Body of pancreas (tissue), 4 donors: ENCODE results near the gene ROR1. TPM values are rescaled to one million over a fixed set of nuclear protein-coding genes. Genes with fewer than 3 reads are reported as not detected.

ENCODE experiments used
- ATAC-seq: fragments of 150-250 bp; one replicate; pipeline ENCODE4 v1.9.1; 2016
- DNase-seq, 4 donors: peaks; one replicate each; pipeline ENCODE4 v3.0.0-alpha.2; 2019
- H3K27ac ChIP-seq, 4 donors: fragments of 200-600 bp; sonication (generic); 1 replicate in 3 of 4; 2 replicates in 1 of 4; pipeline versions ENCODE4 v1.5.1 to v1.6.1; 2016 to 2019; ENCODE audit warnings: mild to moderate bottlenecking in 1 of 4, mixed read lengths in 1 of 4, moderate library complexity in 1 of 4
- H3K27me3 ChIP-seq, 2 donors: fragments of 200-600 bp; sonication (generic); one replicate each; pipeline ENCODE4 v1.6.0; 2016; ENCODE audit warnings: mild to moderate bottlenecking in 1 of 2
- H3K36me3 ChIP-seq, 2 donors: fragments of 200-600 bp; sonication (generic); replicated peaks in 1 of 2; 2 replicates each; pipeline ENCODE4 v1.5.1; 2016; ENCODE audit warnings: low read depth in 2 of 2; ENCODE audit not compliant: insufficient read depth in 1 of 2
- H3K4me1 ChIP-seq: fragments of 200-600 bp; sonication (generic); one replicate; pipeline ENCODE4 v1.6.0; 2016
- H3K4me3 ChIP-seq, 2 donors: fragments of 200-600 bp; sonication (generic); 1 replicate in 1 of 2; 2 replicates in 1 of 2; pipeline ENCODE4 v1.5.1; 2016 to 2019
- H3K9me3 ChIP-seq, 3 donors: fragments of 200-600 bp; sonication (generic); 1 replicate in 2 of 3; 2 replicates in 1 of 3; pipeline ENCODE4 v1.5.1; 2016
- CTCF ChIP-seq, 7 experiments: fragments of 450-650 bp in 4 of 7; fragments of 200-600 bp in 3 of 7; sonication (generic) in 3 of 7; IDR thresholded peaks; one replicate each; pipeline ENCODE4 v1.5.1; 2016 to 2019; ENCODE audit warnings: antibody characterized with exemption in 7 of 7
- POLR2A ChIP-seq, 3 donors: fragments of 450-650 bp; IDR thresholded peaks; one replicate each; pipeline ENCODE4 v1.6.1; 2016; ENCODE audit warnings: antibody characterized with exemption in 3 of 3, mild to moderate bottlenecking in 2 of 3
- WGBS, 2 donors: methylation state at CpG; one replicate each; pipeline ENCODE4 v1.1.5; 2017; 5-methylcytosine and 5-hydroxymethylcytosine counted together
- intact Hi-C: fragments of 100-400 bp; cut with DNase I; formaldehyde crosslinking; loops from one replicate; pipeline ENCODE4 v1.15.1; 2023
- total RNA-seq, 2 donors: library from RNA; depleted of rRNA; stranded (reverse); fragments of >200 nt; gene quantifications; one replicate each; pipeline ENCODE4 v1.1.0, GENCODE V29; 2016

Gene ROR1
- total RNA-seq, 2 donors from 2014 or later: 26.7 to 56.0 TPM

DNA sequence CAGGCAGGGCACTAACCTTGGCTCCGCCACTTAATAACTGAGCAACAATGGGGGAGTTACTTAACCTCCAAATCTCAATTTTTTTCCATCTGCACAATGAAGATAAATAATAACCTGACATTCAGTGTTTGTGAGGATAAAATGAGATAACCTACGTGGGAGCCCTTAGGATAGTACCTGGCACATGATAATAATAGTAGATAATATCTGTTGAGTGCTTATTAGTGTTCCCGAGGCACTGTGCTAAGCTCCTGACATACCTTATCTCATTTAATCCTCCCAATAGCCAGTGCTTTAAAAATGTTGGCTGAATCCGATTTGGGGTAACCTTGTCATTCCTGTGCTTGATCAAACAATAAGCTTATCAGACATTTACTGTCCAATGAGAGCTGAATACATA is 300.9 kb downstream of the ROR1 start:
- 34 to 38% methylated on average over 4 of the region's 4 CpGs for WGBS, 2 donors
- TF ChIP-seq CTCF (IDR thresholded peaks at IDR 0.05) (no peak), POLR2A (IDR thresholded peaks at IDR 0.05) (no peak)
- no peak overlapping the region for H3K27ac ChIP-seq
- peaks cover 25% of the 10 kb centered on the region for H3K4me1 ChIP-seq
- H3K36me3 ChIP-seq: no peaks in the 10 kb centered on the region
- H3K27me3 ChIP-seq: no peaks in the 10 kb centered on the region
- no peak overlapping the region for H3K4me3 ChIP-seq
- H3K9me3 ChIP-seq: no peaks in the 10 kb centered on the region
- intact Hi-C loops: no loop called here
- no peak for DNase-seq
- ATAC-seq: no peak

- Histone ChIP-seq H3K4me3 (no peak overlapping the region), H3K27me3 (no peaks in the 10 kb centered on the region), H3K4me1 (peaks cover 19% of the 10 kb centered on the region), H3K27ac (no peak overlapping the region), H3K36me3 (no peaks in the 10 kb centered on the region), H3K9me3 (no peaks in the 10 kb centered on the region)
- no peak for ATAC-seq
- intact Hi-C loops: no loop called here
- WGBS, 2 donors: 84 to 92% methylated on average over 8 of the region's 8 CpGs
- no peak for TF ChIP-seq CTCF (IDR thresholded peaks at IDR 0.05)
- TF ChIP-seq POLR2A (IDR thresholded peaks at IDR 0.05): no peak
- DNase-seq: no peak
Observed at GRCh38 chr1:64077281-64077940, 303.6 kb downstream of the ROR1 start.

- no peak overlapping the region for H3K4me3 ChIP-seq
- no peaks in the 10 kb centered on the region for H3K9me3 ChIP-seq
- H3K27ac ChIP-seq: no peak overlapping the region
- H3K4me1 ChIP-seq: no peaks in the 10 kb centered on the region
- intact Hi-C loops: no loop called here
- ATAC-seq: no peak
- no peak for DNase-seq
- H3K27me3 ChIP-seq: no peaks in the 10 kb centered on the region
- H3K36me3 ChIP-seq: no peaks in the 10 kb centered on the region
- TF ChIP-seq POLR2A (IDR thresholded peaks at IDR 0.05) (no peak), CTCF (IDR thresholded peaks at IDR 0.05) (no peak)
- WGBS, 2 donors: 89 to 93% methylated on average over 3 of the region's 3 CpGs
Observed at GRCh38 chr1:64080941-64081562, 307.2 kb downstream of the ROR1 start.

- no peak for DNase-seq
- no peak for TF ChIP-seq POLR2A (IDR thresholded peaks at IDR 0.05)
- TF ChIP-seq CTCF (IDR thresholded peaks at IDR 0.05): no peak
- H3K4me3 ChIP-seq: no peak overlapping the region
- no peaks in the 10 kb centered on the region for H3K27me3 ChIP-seq
- intact Hi-C loops: no loop called here
- no peak for ATAC-seq
- no peaks in the 10 kb centered on the region for H3K9me3 ChIP-seq
- H3K27ac ChIP-seq: no peak overlapping the region
- H3K4me1 ChIP-seq: no peaks in the 10 kb centered on the region
- WGBS, 2 donors: 90% methylated on average over 3 of the region's 3 CpGs
- no peaks in the 10 kb centered on the region for H3K36me3 ChIP-seq
Observed at GRCh38 chr1:64082459-64082858, 308.6 kb downstream of the ROR1 start.

GRCh38 chr1:64084451-64084850 is 310.6 kb downstream of the ROR1 start:
- WGBS, 2 donors: 76 to 92% methylated on average over 2 of the region's 2 CpGs
- no peak for TF ChIP-seq POLR2A (IDR thresholded peaks at IDR 0.05)
- Histone ChIP-seq H3K4me1 (no peaks in the 10 kb centered on the region), H3K27ac (no peak overlapping the region), H3K36me3 (no peaks in the 10 kb centered on the region), H3K27me3 (no peaks in the 10 kb centered on the region), H3K9me3 (no peaks in the 10 kb centered on the region), H3K4me3 (no peak overlapping the region)
- intact Hi-C loops: no loop called here
- ATAC-seq (no peak), DNase-seq (no peak)
